Measurements from ENCODE around the gene STK32B. TPM values are rescaled to one million over a fixed set of nuclear protein-coding genes. Genes with fewer than 3 reads are reported as not detected.

Gene STK32B
- total and polyA plus RNA-seq, 2 of the 8 experiments (the other 6 are each of a cell fraction or from before 2014, with no cell fraction given): 2.3 to 2.5 TPM

GRCh38 chr4:5100986-5101385 is 49.7 kb downstream of the STK32B start:
- no peak overlapping the region for H3K14ac ChIP-seq (ENCODE audit: insufficient read length)
- no peak overlapping the region for H3K4me2 ChIP-seq (ENCODE audit: insufficient read depth in 1 of 2, low read depth in 2 of 2, low read length in 2 of 2)
- H3K27me3 ChIP-seq (replicated peaks in 1 of 4; ENCODE audit: control insufficient read depth in 3 of 4, extremely low read depth in 1 of 4, insufficient read depth in 3 of 4, low read length in 3 of 4): no peaks in the 10 kb centered on the region; a peak in 1 of 7 replicates
- H3K4me1 ChIP-seq (replicated peaks in 1 of 4; ENCODE audit: control insufficient read depth in 3 of 4, insufficient read depth in 4 of 4, low read length in 3 of 4): peaks cover 0 to 3% (median 0%) of the 10 kb centered on the region in 4 experiments; a peak in 1 of 7 replicates
- H3K4me3 ChIP-seq (ENCODE audit: extremely low read depth in 1 of 4, insufficient read depth in 2 of 4, low read depth in 3 of 4, low read length in 4 of 4): no peak overlapping the region
- H3K27ac ChIP-seq (ENCODE audit: low read depth, low read length): no peak overlapping the region
- H3K18ac ChIP-seq (ENCODE audit: extremely low read depth, low read length): no peak overlapping the region
- no peak overlapping the region for H3K4ac ChIP-seq (replicated peaks; ENCODE audit: insufficient read length, low read depth, low read length)
- ChIA-PET CTCF (ENCODE audit: partially characterized antibody) (no interaction called here), POLR2A (ENCODE audit: partially characterized antibody) (no interaction called here)
- no peak overlapping the region for H4K91ac ChIP-seq (replicated peaks; ENCODE audit: insufficient read length, low read length)
- no peaks in the 10 kb centered on the region for H4K20me1 ChIP-seq (replicated peaks in 1 of 2; ENCODE audit: control insufficient read depth in 1 of 2, insufficient read depth in 2 of 2, low read length in 2 of 2)
- DNase-seq (ENCODE audit: low read depth in 1 of 2, low spot score in 2 of 2) (no peak), FAIRE-seq (no peak)
- H3K79me2 ChIP-seq (ENCODE audit: control insufficient read depth in 1 of 2, insufficient read depth in 2 of 2, low read length in 2 of 2): no peaks in the 10 kb centered on the region
- 0 out of 4 replicates have a peak, but pooled peaks cover 0 to 4% of the 10 kb centered on the region in 2 experiments for H3K9me3 ChIP-seq (ENCODE audit: insufficient read depth in 2 of 2, low read depth in 1 of 2, low read length in 1 of 2)
- WGBS, 2 experiments (ENCODE audit: extremely low coverage in 1 of 2, insufficient coverage in 1 of 2, insufficient read length in 1 of 2, insufficient replicate concordance in 2 of 2, low coverage in 1 of 2, low lambda C conversion rate in 2 of 2, missing lambda C conversion rate in 1 of 2): 84% methylated on average over 4 of the region's 4 CpGs; no CpG with 5 or more reads in 1 of the 2 experiments
- TF ChIP-seq CTCF (IDR thresholded peaks at IDR 0.05; ENCODE audit: control extremely low read depth in 1 of 3, insufficient read depth in 1 of 3, low read depth in 1 of 3, low read length in 3 of 3) (no peak), CEBPB (IDR thresholded peaks at IDR 0.05; ENCODE audit: low read depth, low read length) (no peak), KDM4A (IDR thresholded peaks at IDR 0.05; ENCODE audit: low read depth, low read length, severe bottlenecking) (no peak), USF2 (IDR thresholded peaks at IDR 0.05; ENCODE audit: low read length) (no peak), CHD1 (IDR thresholded peaks at IDR 0.05; ENCODE audit: low read depth, low read length) (no peak)
- no peak overlapping the region for H3K23ac ChIP-seq (ENCODE audit: insufficient read length)
- H2BK120ac ChIP-seq (replicated peaks; ENCODE audit: low read depth, low read length): no peak overlapping the region
- H3K36me3 ChIP-seq (ENCODE audit: control insufficient read depth in 2 of 4, insufficient read depth in 4 of 4, low read length in 3 of 4): no peaks in the 10 kb centered on the region
- H2BK5ac ChIP-seq (ENCODE audit: low read depth, low read length): no peak overlapping the region
- no peak overlapping the region for H4K5ac ChIP-seq (ENCODE audit: insufficient read length, low read depth, low read length)
- H3K23me2 ChIP-seq (ENCODE audit: low read depth, low read length): no peaks in the 10 kb centered on the region
- H2BK12ac ChIP-seq (ENCODE audit: low read depth, low read length): no peak overlapping the region
- no peak overlapping the region for H4K8ac ChIP-seq (ENCODE audit: extremely low read depth, insufficient read depth, low read length)
- no peaks in the 10 kb centered on the region for H3K79me1 ChIP-seq (ENCODE audit: low read depth, low read length)
- no peak overlapping the region for H2BK20ac ChIP-seq (ENCODE audit: low read length)
- H2BK15ac ChIP-seq (ENCODE audit: low read length): no peak overlapping the region
- no peak overlapping the region for H2AK5ac ChIP-seq (ENCODE audit: low read depth, low read length)
- H3K56ac ChIP-seq (replicated peaks; ENCODE audit: insufficient read length, low read depth, low read length): no peak overlapping the region
- no peak overlapping the region for H2AFZ ChIP-seq (ENCODE audit: low read length)
- H3K9ac ChIP-seq (replicated peaks in 1 of 4; ENCODE audit: extremely low read depth in 1 of 4, low read depth in 3 of 4, low read length in 3 of 4): no peak overlapping the region

Data from H1 (cell line).